ENCODE results near the gene VIT. TPM values are rescaled to one million over a fixed set of nuclear protein-coding genes. Genes with fewer than 3 reads are reported as not detected.

Gene VIT
- not detected for total RNA-seq

GRCh38 chr2:36696533-36696932, at the start of gene VIT:
Gene VIT (plus strand): TSS chr2:36696707. CDS start chr2:36716371, 19,664 bp downstream.
- Mint-ChIP-seq H3K9me3 (no peaks in the 10 kb centered on the region), H3K4me3 (no peak within 1 kb of the TSS), H3K36me3 (ENCODE audit: low read depth) (no peaks in the 10 kb centered on the region), H3K27ac (no peak within 1 kb of the TSS), H3K27me3 (ENCODE audit: low read depth) (peaks cover 5% of the 10 kb centered on the region), H3K4me1 (ENCODE audit: low read depth) (no peaks in the 10 kb centered on the region)
- no peak for DNase-seq
- CTCF ChIA-PET, result interaction anchor here (0.6 kb wide), 2 partner anchors 31 to 233 kb away, joined by 3 read pairs; no protein-coding TSS in a partner anchor
- intact Hi-C loops (cut with micrococcal nuclease), result no loop called here

- peaks cover 4% of the 10 kb centered on the region for H3K27me3 Mint-ChIP-seq (ENCODE audit: low read depth)
- no peaks in the 10 kb centered on the region for H3K4me1 Mint-ChIP-seq (ENCODE audit: low read depth)
- peak; percentile 18 for DNase-seq
- CTCF ChIA-PET, result interaction anchor here (1.7 kb wide), 1 partner anchor 14 kb away, joined by 5 read pairs; no protein-coding TSS in a partner anchor
- intact Hi-C loops (cut with micrococcal nuclease), result no loop called here
- no peak overlapping the region for H3K27ac Mint-ChIP-seq
- H3K36me3 Mint-ChIP-seq (ENCODE audit: low read depth), result no peaks in the 10 kb centered on the region
- no peaks in the 10 kb centered on the region for H3K9me3 Mint-ChIP-seq
- H3K4me3 Mint-ChIP-seq, result no peak overlapping the region
These were observed 46.3 kb upstream of the VIT start for GRCh38 chr2:36650031-36650829.

- H3K27me3 Mint-ChIP-seq (ENCODE audit: low read depth), result peaks cover 4% of the 10 kb centered on the region
- DNase-seq, result no peak
- intact Hi-C loops (cut with micrococcal nuclease), result no loop called here
- CTCF ChIA-PET, result interaction anchor here (0.7 kb wide), 2 partner anchors 132 to 301 kb away, joined by 4 read pairs; no protein-coding TSS in a partner anchor
- H3K27ac Mint-ChIP-seq, result no peak overlapping the region
- H3K4me3 Mint-ChIP-seq, result no peak overlapping the region
- no peaks in the 10 kb centered on the region for H3K4me1 Mint-ChIP-seq (ENCODE audit: low read depth)
- H3K36me3 Mint-ChIP-seq (ENCODE audit: low read depth), result no peaks in the 10 kb centered on the region
- H3K9me3 Mint-ChIP-seq, result no peaks in the 10 kb centered on the region
These were observed 43.4 kb upstream of the VIT start for GRCh38 chr2:36653155-36653554.

GRCh38 chr2:36653967-36654694, 42.4 kb upstream of the VIT start:
- Mint-ChIP-seq H3K27ac (no peak overlapping the region), H3K27me3 (ENCODE audit: low read depth) (peaks cover 4% of the 10 kb centered on the region), H3K36me3 (ENCODE audit: low read depth) (no peaks in the 10 kb centered on the region), H3K4me1 (ENCODE audit: low read depth) (no peaks in the 10 kb centered on the region), H3K9me3 (no peaks in the 10 kb centered on the region), H3K4me3 (no peak overlapping the region)
- DNase-seq, result no peak
- intact Hi-C loops (cut with micrococcal nuclease), result no loop called here
- CTCF ChIA-PET, result no interaction called here

GRCh38 chr2:36655453-36655852, 41.1 kb upstream of the VIT start:
- no peaks in the 10 kb centered on the region for H3K9me3 Mint-ChIP-seq
- intact Hi-C loops (cut with micrococcal nuclease), result no loop called here
- CTCF ChIA-PET, result no interaction called here
- no peaks in the 10 kb centered on the region for H3K36me3 Mint-ChIP-seq (ENCODE audit: low read depth)
- H3K27me3 Mint-ChIP-seq (ENCODE audit: low read depth), result peaks cover 2% of the 10 kb centered on the region
- H3K4me3 Mint-ChIP-seq, result no peak overlapping the region
- H3K4me1 Mint-ChIP-seq (ENCODE audit: low read depth), result no peaks in the 10 kb centered on the region
- no peak for DNase-seq
- no peak overlapping the region for H3K27ac Mint-ChIP-seq

GRCh38 chr2:36657703-36658102, 38.8 kb upstream of the VIT start:
- Mint-ChIP-seq H3K9me3 (no peaks in the 10 kb centered on the region), H3K27ac (no peak overlapping the region), H3K4me1 (ENCODE audit: low read depth) (no peaks in the 10 kb centered on the region), H3K27me3 (ENCODE audit: low read depth) (no peaks in the 10 kb centered on the region), H3K36me3 (ENCODE audit: low read depth) (no peaks in the 10 kb centered on the region), H3K4me3 (no peak overlapping the region)
- intact Hi-C loops (cut with micrococcal nuclease), result no loop called here
- CTCF ChIA-PET, result interaction anchor here (0.7 kb wide), 1 partner anchor 188 kb away, joined by 3 read pairs; no protein-coding TSS in a partner anchor
- DNase-seq, result no peak

- CTCF ChIA-PET, result no interaction called here
- Mint-ChIP-seq H3K4me1 (ENCODE audit: low read depth) (no peaks in the 10 kb centered on the region), H3K9me3 (no peaks in the 10 kb centered on the region), H3K36me3 (ENCODE audit: low read depth) (no peaks in the 10 kb centered on the region), H3K4me3 (no peak overlapping the region), H3K27ac (no peak overlapping the region), H3K27me3 (ENCODE audit: low read depth) (no peaks in the 10 kb centered on the region)
- DNase-seq, result no peak
- intact Hi-C loops (cut with micrococcal nuclease), result no loop called here
These were observed 38.2 kb upstream of the VIT start for GRCh38 chr2:36658277-36658748.

- no peak for DNase-seq
- Mint-ChIP-seq H3K36me3 (ENCODE audit: low read depth) (no peaks in the 10 kb centered on the region), H3K27me3 (ENCODE audit: low read depth) (no peaks in the 10 kb centered on the region), H3K9me3 (no peaks in the 10 kb centered on the region), H3K27ac (no peak overlapping the region), H3K4me3 (no peak overlapping the region), H3K4me1 (ENCODE audit: low read depth) (no peaks in the 10 kb centered on the region)
- CTCF ChIA-PET, result no interaction called here
- intact Hi-C loops (cut with micrococcal nuclease), result no loop called here
These were observed 37.3 kb upstream of the VIT start for GRCh38 chr2:36659218-36659617.

GRCh38 chr2:36659872-36660312, 36.6 kb upstream of the VIT start:
- H3K36me3 Mint-ChIP-seq (ENCODE audit: low read depth), result no peaks in the 10 kb centered on the region
- H3K9me3 Mint-ChIP-seq, result no peaks in the 10 kb centered on the region
- CTCF ChIA-PET, result interaction anchor here (0.8 kb wide), 1 partner anchor 11 kb away, joined by 3 read pairs; no protein-coding TSS in a partner anchor
- H3K4me3 Mint-ChIP-seq, result no peak overlapping the region
- no peaks in the 10 kb centered on the region for H3K27me3 Mint-ChIP-seq (ENCODE audit: low read depth)
- H3K4me1 Mint-ChIP-seq (ENCODE audit: low read depth), result no peaks in the 10 kb centered on the region
- intact Hi-C loops (cut with micrococcal nuclease), result loop anchor here (5.0 kb wide), 1 partner anchor 153 kb away; no protein-coding TSS in a partner anchor
- no peak for DNase-seq
- no peak overlapping the region for H3K27ac Mint-ChIP-seq

- H3K27me3 Mint-ChIP-seq (ENCODE audit: low read depth), result no peaks in the 10 kb centered on the region
- no peaks in the 10 kb centered on the region for H3K36me3 Mint-ChIP-seq (ENCODE audit: low read depth)
- no peaks in the 10 kb centered on the region for H3K9me3 Mint-ChIP-seq
- no peak overlapping the region for H3K27ac Mint-ChIP-seq
- H3K4me1 Mint-ChIP-seq (ENCODE audit: low read depth), result no peaks in the 10 kb centered on the region
- CTCF ChIA-PET, result no interaction called here
- no peak overlapping the region for H3K4me3 Mint-ChIP-seq
- intact Hi-C loops (cut with micrococcal nuclease), result loop anchor here (5.0 kb wide), 1 partner anchor 155 kb away; no protein-coding TSS in a partner anchor
- DNase-seq, result no peak
These were observed 33.9 kb upstream of the VIT start for GRCh38 chr2:36662638-36663037.

GRCh38 chr2:36663295-36663694, 33.2 kb upstream of the VIT start:
- H3K9me3 Mint-ChIP-seq, result no peaks in the 10 kb centered on the region
- no peaks in the 10 kb centered on the region for H3K36me3 Mint-ChIP-seq (ENCODE audit: low read depth)
- H3K4me1 Mint-ChIP-seq (ENCODE audit: low read depth), result no peaks in the 10 kb centered on the region
- H3K27ac Mint-ChIP-seq, result no peak overlapping the region
- H3K27me3 Mint-ChIP-seq (ENCODE audit: low read depth), result peaks cover 2% of the 10 kb centered on the region
- CTCF ChIA-PET, result interaction anchor here (0.7 kb wide), 1 partner anchor 103 kb away, joined by 3 read pairs; no protein-coding TSS in a partner anchor
- intact Hi-C loops (cut with micrococcal nuclease), result loop anchor here (5.0 kb wide), 1 partner anchor 156 kb away; no protein-coding TSS in a partner anchor
- no peak overlapping the region for H3K4me3 Mint-ChIP-seq
- no peak for DNase-seq

All from activated naive CD4-positive, alpha-beta T cell treated with anti-CD3 and anti-CD28 coated beads for 36 hours (primary cell).